ENCODE data around the gene CRY2.

CRY2 gene

GRCh38 chr11:45930031-45930794, 82.9 kb downstream of the CRY2 start:
- H3K9me3 ChIP-seq (ENCODE audit: control insufficient read depth, low read length): no peaks in the 10 kb centered on the region
- peak overlapping the region; percentile 39 for H3K4me3 ChIP-seq (ENCODE audit: insufficient read depth, low read depth, low read length, poor library complexity, severe bottlenecking)
- DNase-seq: peak in 2 of 3 donors; percentile 12 to 13
- H3K27me3 ChIP-seq (replicated peaks; ENCODE audit: control insufficient read depth, insufficient read depth, low read length, poor library complexity, severe bottlenecking): no peaks in the 10 kb centered on the region
- H3K36me3 ChIP-seq (ENCODE audit: control insufficient read depth, insufficient read depth, low read length): peaks cover 19% of the 10 kb centered on the region
- H3K4me1 ChIP-seq (ENCODE audit: control insufficient read depth, insufficient read depth, low read length, poor library complexity, severe bottlenecking): peaks cover 27% of the 10 kb centered on the region
- peak overlapping the region; percentile 58 for H3K27ac ChIP-seq (ENCODE audit: insufficient read depth, low read length, poor library complexity, severe bottlenecking)

- Histone ChIP-seq H3K4me3 (ENCODE audit: insufficient read depth, low read depth, low read length, poor library complexity, severe bottlenecking) (no peak overlapping the region), H3K27me3 (replicated peaks; ENCODE audit: control insufficient read depth, insufficient read depth, low read length, poor library complexity, severe bottlenecking) (no peaks in the 10 kb centered on the region), H3K36me3 (ENCODE audit: control insufficient read depth, insufficient read depth, low read length) (peaks cover 26% of the 10 kb centered on the region), H3K27ac (ENCODE audit: insufficient read depth, low read length, poor library complexity, severe bottlenecking) (peak overlapping the region; percentile 35), H3K4me1 (ENCODE audit: control insufficient read depth, insufficient read depth, low read length, poor library complexity, severe bottlenecking) (peaks cover 27% of the 10 kb centered on the region), H3K9me3 (ENCODE audit: control insufficient read depth, low read length) (no peaks in the 10 kb centered on the region)
- DNase-seq: no peak
Observed at GRCh38 chr11:45930951-45931570, 83.8 kb downstream of the CRY2 start.

GRCh38 chr11:45931739-45932138, 84.5 kb downstream of the CRY2 start:
- Histone ChIP-seq H3K4me3 (ENCODE audit: insufficient read depth, low read depth, low read length, poor library complexity, severe bottlenecking) (no peak overlapping the region), H3K27ac (ENCODE audit: insufficient read depth, low read length, poor library complexity, severe bottlenecking) (peak overlapping the region; percentile 35), H3K9me3 (ENCODE audit: control insufficient read depth, low read length) (no peaks in the 10 kb centered on the region), H3K36me3 (ENCODE audit: control insufficient read depth, insufficient read depth, low read length) (peaks cover 31% of the 10 kb centered on the region), H3K4me1 (ENCODE audit: control insufficient read depth, insufficient read depth, low read length, poor library complexity, severe bottlenecking) (peaks cover 27% of the 10 kb centered on the region), H3K27me3 (replicated peaks; ENCODE audit: control insufficient read depth, insufficient read depth, low read length, poor library complexity, severe bottlenecking) (no peaks in the 10 kb centered on the region)
- no peak for DNase-seq

GRCh38 chr11:45932217-45932616, 84.9 kb downstream of the CRY2 start:
- H3K4me1 ChIP-seq (ENCODE audit: control insufficient read depth, insufficient read depth, low read length, poor library complexity, severe bottlenecking): peaks cover 27% of the 10 kb centered on the region
- DNase-seq: no peak
- H3K36me3 ChIP-seq (ENCODE audit: control insufficient read depth, insufficient read depth, low read length): peaks cover 32% of the 10 kb centered on the region

More at GRCh38 chr11:45932217-45932616, 84.9 kb downstream of the CRY2 start:
- Histone ChIP-seq H3K27me3 (replicated peaks; ENCODE audit: control insufficient read depth, insufficient read depth, low read length, poor library complexity, severe bottlenecking) (no peaks in the 10 kb centered on the region), H3K4me3 (ENCODE audit: insufficient read depth, low read depth, low read length, poor library complexity, severe bottlenecking) (no peak overlapping the region), H3K27ac (ENCODE audit: insufficient read depth, low read length, poor library complexity, severe bottlenecking) (no peak overlapping the region), H3K9me3 (ENCODE audit: control insufficient read depth, low read length) (no peaks in the 10 kb centered on the region)

All from effector memory CD4-positive, alpha-beta T cell (primary cell).